HepG2 (cell line): ENCODE results near the gene FAM234A. TPM values are rescaled to one million over a fixed set of nuclear protein-coding genes. Genes with fewer than 3 reads are reported as not detected.

Source experiments
- ATAC-seq: fragments of 200-7000 bp; cut with Tn5 transposase; 3 replicates; pipeline ENCODE4 v1.9.1; 2020; ENCODE audit warnings: mild to moderate bottlenecking, moderate library complexity
- BruUV-seq: library from RNA; stranded (reverse); fragments of 400-500 nt; replicated peaks from 2 replicates; lab custom pipeline; 2021; lab: Mats Ljungman, UMichigan
- CTCF ChIA-PET: fragments of 300-600 bp; formaldehyde crosslinking; extraction: SDS; loops from one replicate; lab custom pipeline; 2021; ENCODE audit warnings: low total read pairs, inconsistent platforms, low intra/inter-chr PET ratio; lab: Yijun Ruan, JAX
- POLR2A ChIA-PET: fragments of 350-600 bp; sonication (Branson Sonifier 250); formaldehyde crosslinking; loops from one replicate; lab custom pipeline; 2020; ENCODE audit warnings: antibody characterized with exemption, inconsistent platforms; lab: Yijun Ruan, JAX
- DNase-seq: peaks from one replicate; pipeline ENCODE4 v3.0.0-alpha.2; 2015; ENCODE audit warnings: low spot score
- FAIRE-seq: peaks from 3 replicates; lab custom pipeline; 2011; peaks lifted over from hg19 to GRCh38; lab: Jason Lieb, UNC
- H2AFZ ChIP-seq: one replicate; pipeline ENCODE4 v1.6.1; 2011; ENCODE audit warnings: low read length, inconsistent platforms
- H3K27ac ChIP-seq: fragments of 300-600 bp; 3 replicates; pipeline ENCODE4 v1.8.0; 2011; ENCODE audit warnings: mixed run types, mild to moderate bottlenecking, mixed read lengths, low read length, inconsistent platforms; ENCODE audit not compliant: insufficient read depth; ENCODE audit errors: extremely low read length
- H3K27me3 ChIP-seq, 2 experiments: fragments of 200-600 bp in 1 of 2; 2 replicates in 1 of 2; 3 replicates in 1 of 2; pipeline versions ENCODE4 v1.6.0 to v1.8.0; 2011; ENCODE audit warnings: low read length in 2 of 2, mild to moderate bottlenecking in 2 of 2, moderate library complexity in 2 of 2, inconsistent platforms in 1 of 2; ENCODE audit not compliant: insufficient read depth in 2 of 2, control insufficient read depth in 1 of 2
- H3K36me3 ChIP-seq, 2 experiments: fragments of 200-600 bp in 1 of 2; replicated peaks in 1 of 2; 2 replicates in 1 of 2; 3 replicates in 1 of 2; pipeline versions ENCODE4 v1.5.1 to v1.8.0; 2011; ENCODE audit warnings: low read length in 2 of 2, inconsistent platforms in 1 of 2; ENCODE audit not compliant: insufficient read depth in 2 of 2, control insufficient read depth in 1 of 2
- H3K4me1 ChIP-seq: 2 replicates; pipeline ENCODE4 v1.5.1; 2012; ENCODE audit warnings: low read length, inconsistent platforms; ENCODE audit not compliant: insufficient read depth
- H3K4me2 ChIP-seq: 2 replicates; pipeline ENCODE4 v1.6.0; 2011; ENCODE audit warnings: low read depth, low read length, inconsistent platforms
- H3K4me3 ChIP-seq, 3 experiments: fragments of 200-600 bp in 1 of 3; sonication (generic), shearing (Covaris generic) in 1 of 3; replicated peaks in 1 of 3; 2 replicates each; pipeline ENCODE4 v1.5.1; 2011 to 2016; ENCODE audit warnings: low read length in 3 of 3, inconsistent platforms in 2 of 3, low read depth in 2 of 3, mild to moderate bottlenecking in 2 of 3, control low read depth in 1 of 3, mixed read lengths in 1 of 3; ENCODE audit not compliant: insufficient read depth in 1 of 3
- H3K79me2 ChIP-seq: one replicate; pipeline ENCODE4 v1.6.1; 2011; ENCODE audit warnings: low read length, inconsistent platforms; ENCODE audit not compliant: insufficient read depth
- H3K9ac ChIP-seq: 2 replicates; pipeline ENCODE4 v1.6.0; 2011; ENCODE audit warnings: mild to moderate bottlenecking, low read depth, low read length, inconsistent platforms; ENCODE audit not compliant: insufficient read depth
- H3K9me3 ChIP-seq: 2 replicates; pipeline ENCODE4 v1.5.1; 2012; ENCODE audit warnings: mild to moderate bottlenecking, low read length
- H4K20me1 ChIP-seq: 2 replicates; pipeline ENCODE4 v1.6.0; 2011; ENCODE audit warnings: inconsistent platforms, mild to moderate bottlenecking, low read length, moderate library complexity; ENCODE audit not compliant: insufficient read depth
- AFF4 ChIP-seq: sonication (generic); formaldehyde crosslinking; IDR thresholded peaks from 2 replicates; pipeline ENCODE4 v1.4.0; 2020; ENCODE audit warnings: missing genetic modification reagents
- ELF3 ChIP-seq: IDR thresholded peaks from 2 replicates; pipeline ENCODE4 v1.6.1; 2016; ENCODE audit warnings: missing genetic modification reagents, missing compliant biosample characterization
- GMEB2 ChIP-seq: IDR thresholded peaks from 2 replicates; pipeline ENCODE4 v1.6.1; 2016; ENCODE audit warnings: missing biosample characterization, missing genetic modification reagents, low read depth
- HNF1A ChIP-seq, 2 experiments: sonication (generic) in 1 of 2; formaldehyde crosslinking in 1 of 2; IDR thresholded peaks; 2 replicates each; pipeline versions ENCODE4 v1.4.0 to v1.6.1; 2016 to 2020; ENCODE audit warnings: borderline replicate concordance in 1 of 2, low read depth in 1 of 2, mild to moderate bottlenecking in 1 of 2, missing genetic modification reagents in 1 of 2
- IKZF1 ChIP-seq: fragments of 450-650 bp; IDR thresholded peaks from 2 replicates; pipeline ENCODE4 v1.7.1; 2016
- IRF1 ChIP-seq: sonication (generic); formaldehyde crosslinking; IDR thresholded peaks from 2 replicates; pipeline ENCODE4 v1.4.0; 2020; ENCODE audit warnings: low read depth, mild to moderate bottlenecking, missing genetic modification reagents
- NR2F6 ChIP-seq, 2 experiments: IDR thresholded peaks; 2 replicates each; pipeline ENCODE4 v1.6.1; 2016; ENCODE audit warnings: antibody characterized with exemption in 1 of 2, mild to moderate bottlenecking in 1 of 2
- SRSF9 ChIP-seq: fragments of 200-400 bp; formaldehyde crosslinking; IDR thresholded peaks from 2 replicates; pipeline ENCODE4 v1.6.1; 2018; ENCODE audit warnings: borderline replicate concordance, mild to moderate bottlenecking, low read depth, low read length; ENCODE audit not compliant: insufficient read depth, poor library complexity, severe bottlenecking
- WIZ ChIP-seq: sonication (generic); formaldehyde crosslinking; IDR thresholded peaks from 2 replicates; pipeline ENCODE4 v1.5.1; 2020; ENCODE audit warnings: mild to moderate bottlenecking, missing genetic modification reagents
- ZNF138 ChIP-seq: sonication (generic); formaldehyde crosslinking; IDR thresholded peaks from 2 replicates; pipeline ENCODE4 v1.5.0; 2020; ENCODE audit warnings: mild to moderate bottlenecking, low read depth, missing genetic modification reagents
- ZNF382 ChIP-seq: sonication (generic); formaldehyde crosslinking; IDR thresholded peaks from 2 replicates; pipeline ENCODE4 v1.5.0; 2020; ENCODE audit warnings: missing genetic modification reagents, mild to moderate bottlenecking, borderline replicate concordance
- ZNF543 ChIP-seq: sonication (generic); formaldehyde crosslinking; IDR thresholded peaks from 2 replicates; pipeline ENCODE4 v1.4.0; 2020; ENCODE audit warnings: mild to moderate bottlenecking, missing genetic modification reagents
- WGBS: methylation state at CpG from one replicate; pipeline ENCODE4 v1.1.6; 2017; ENCODE audit warnings: low lambda C conversion rate; 5-methylcytosine and 5-hydroxymethylcytosine counted together
- in situ Hi-C: cut with HindIII; loops from 2 replicates; pipeline ENCODE4 v1.10.0; 2017; ENCODE audit warnings: low pct_unique_long_range_greater_than_20kb; ENCODE audit not compliant: extremely low pct_ligation_motif_present
- intact Hi-C: fragments of 100-400 bp; cut with micrococcal nuclease; formaldehyde crosslinking; loops from one replicate; pipeline ENCODE4 v1.10.0; 2022; ENCODE audit not compliant: unreplicated experiment
- polyA plus RNA-seq, 8 experiments: library from polyadenylated mRNA; depleted of rRNA in 3 of 8; stranded (reverse) in 7 of 8; unstranded in 1 of 8; fragments of >200 nt; fragmentation: Illumina TruSeq in 4 of 8; extraction: Trizol in 4 of 8; gene quantifications; 2 replicates each; pipeline versions ENCODE4 v1.2.1 to v1.2.3, GENCODE V29; 2011 to 2016; ENCODE audit warnings: low read depth in 4 of 8, missing spikeins in 1 of 8, mixed read lengths in 1 of 8; ENCODE audit not compliant: insufficient read depth in 1 of 8
- total RNA-seq, 5 experiments: library from RNA; depleted of rRNA; stranded (reverse); fragments of >200 nt; fragmentation: Illumina TruSeq; extraction: Trizol; gene quantifications; 2 replicates each; pipeline ENCODE4 v1.2.3, GENCODE V29; 2016; ENCODE audit warnings: low read depth in 1 of 5

FAM234A gene
- total and polyA plus RNA-seq, 2 of the 13 experiments (the other 11 are each of a cell fraction or from before 2014, with no cell fraction given): 29.2 to 34.4 TPM

GRCh38 chr16:301950-302349 lies 67.3 kb downstream of the FAM234A start:
- Histone ChIP-seq H3K9ac (no peak overlapping the region), H2AFZ (no peak overlapping the region), H3K27ac (no peak overlapping the region), H3K36me3 (peaks cover 15 to 50% of the 10 kb centered on the region in 2 experiments; a peak in 4 of 5 replicates), H3K4me1 (no peaks in the 10 kb centered on the region), H3K79me2 (no peaks in the 10 kb centered on the region), H3K4me2 (no peak overlapping the region), H3K4me3 (no peak overlapping the region), H4K20me1 (no peaks in the 10 kb centered on the region), H3K9me3 (no peaks in the 10 kb centered on the region), H3K27me3 (no peaks in the 10 kb centered on the region)
- 100% methylated on average over 3 of the region's 13 CpGs for WGBS
- POLR2A ChIA-PET: no interaction called here
- in situ Hi-C loops: no loop called here
- no peak for FAIRE-seq
- DNase-seq: no peak
- CTCF ChIA-PET: no interaction called here
- TF ChIP-seq HNF1A (IDR thresholded peaks at IDR 0.05; ENCODE audit: low read depth): no peak
- no peak for TF ChIP-seq HNF1A (CRISPR knock-in tag; IDR thresholded peaks at IDR 0.05; ENCODE audit: borderline replicate concordance)
- TF ChIP-seq ZNF382: no peak
- no peak for TF ChIP-seq WIZ
- no peak for TF ChIP-seq ZNF138 (CRISPR knock-in tag)
- TF ChIP-seq IRF1: no peak
- no peak for TF ChIP-seq SRSF9
- no peak for TF ChIP-seq IKZF1
- no peak for TF ChIP-seq NR2F6 (IDR thresholded peaks at IDR 0.05)
- TF ChIP-seq NR2F6 (CRISPR knock-in tag; IDR thresholded peaks at IDR 0.05): no peak
- TF ChIP-seq ELF3 (CRISPR knock-in tag): no peak
- TF ChIP-seq AFF4 (CRISPR knock-in tag): no peak
- no peak for TF ChIP-seq GMEB2 (CRISPR knock-in tag)
- no peak for TF ChIP-seq ZNF543 (CRISPR knock-in tag)
- BruUV-seq: no TSS peak
- intact Hi-C loops: no loop called here
- no peak for ATAC-seq
